ENCODE data around the gene TBC1D20. TPM values are rescaled to one million over a fixed set of nuclear protein-coding genes. Genes with fewer than 3 reads are reported as not detected.

The TBC1D20 gene
- total and polyA plus RNA-seq, 2 donors from 2014 or later: 19.5 to 26.2 TPM

GRCh38 chr20:407953-408842 lies 54.1 kb downstream of the TBC1D20 start, which contains the start of gene RBCK1:
Gene RBCK1 (plus strand): TSS chr20:408299. CDS start chr20:408758, 459 bp downstream.
- Histone ChIP-seq H3K27ac (ENCODE audit: low read depth in 2 of 2, low read length in 2 of 2) (peak within 1 kb of the TSS; percentile 90 to 93), H3K27me3 (ENCODE audit: control insufficient read depth, insufficient read depth, low read length) (no peaks in the 10 kb centered on the region), H3K9me3 (ENCODE audit: control insufficient read depth in 2 of 3, insufficient read depth in 1 of 3, low read length in 3 of 3) (no peaks in the 10 kb centered on the region), H3K9ac (ENCODE audit: low read length in 3 of 3) (peak within 1 kb of the TSS; percentile 76 to 84 (median 83)), H3K4me1 (ENCODE audit: control insufficient read depth in 2 of 3, insufficient read depth in 2 of 3, low read depth in 1 of 3, low read length in 3 of 3) (peaks cover 0 to 17% (median 0%) of the 10 kb centered on the region in 3 donors), H3K4me3 (ENCODE audit: low read length in 3 of 3) (peak within 1 kb of the TSS; percentile 72 to 94 (median 90)), H3K36me3 (ENCODE audit: control insufficient read depth in 2 of 3, insufficient read depth in 3 of 3, low read length in 3 of 3) (peaks cover 0 to 6% (median 3%) of the 10 kb centered on the region in 3 donors)
- DNase-seq (peak; percentile 89 to 96 (median 93)), FAIRE-seq (no peak)
- TF ChIP-seq CTCF (IDR thresholded peaks at IDR 0.05; ENCODE audit: borderline replicate concordance, extremely low read depth, insufficient read depth): no peak
- intact Hi-C loops (cut with DNase I): no loop called here

- no peak for FAIRE-seq
- peak overlapping the region; percentile 47 to 77 (median 71) for H3K4me3 ChIP-seq (ENCODE audit: low read length in 3 of 3)
Measured at GRCh38 chr20:407133-407952, 55.0 kb downstream of the TBC1D20 start.

More at GRCh38 chr20:407133-407952, 55.0 kb downstream of the TBC1D20 start:
- TF ChIP-seq CTCF (IDR thresholded peaks at IDR 0.05; ENCODE audit: borderline replicate concordance, extremely low read depth, insufficient read depth): no peak
- Histone ChIP-seq H3K27me3 (ENCODE audit: control insufficient read depth, insufficient read depth, low read length) (no peaks in the 10 kb centered on the region), H3K9ac (ENCODE audit: low read length in 3 of 3) (peak overlapping the region; percentile 8 to 14 (median 10)), H3K4me1 (ENCODE audit: control insufficient read depth in 2 of 3, insufficient read depth in 2 of 3, low read depth in 1 of 3, low read length in 3 of 3) (peaks cover 0 to 17% (median 0%) of the 10 kb centered on the region in 3 donors), H3K27ac (ENCODE audit: low read depth in 2 of 2, low read length in 2 of 2) (peak overlapping the region; percentile 65 to 70), H3K9me3 (ENCODE audit: control insufficient read depth in 2 of 3, insufficient read depth in 1 of 3, low read length in 3 of 3) (no peaks in the 10 kb centered on the region), H3K36me3 (ENCODE audit: control insufficient read depth in 2 of 3, insufficient read depth in 3 of 3, low read length in 3 of 3) (peaks cover 0 to 6% (median 3%) of the 10 kb centered on the region in 3 donors)
- peak; percentile 76 to 93 (median 82) for DNase-seq
- intact Hi-C loops (cut with DNase I): no loop called here

Measured in kidney (tissue), 14 donors.